IMR-90 (cell line): ENCODE results near the gene ADGRD1. TPM values are rescaled to one million over a fixed set of nuclear protein-coding genes. Genes with fewer than 3 reads are reported as not detected.

Experiments
- ATAC-seq: fragments of 200-7000 bp; cut with Tn5 transposase; 2 replicates; pipeline ENCODE4 v1.9.1; 2020; ENCODE audit warnings: low read depth, mild to moderate bottlenecking, moderate library complexity
- BruUV-seq: library from RNA; stranded (reverse); fragments of 400-500 nt; replicated peaks from 2 replicates; lab custom pipeline; 2021; lab: Mats Ljungman, UMichigan
- CTCF ChIA-PET: fragments of 300-600 bp; formaldehyde crosslinking; extraction: SDS; loops from one replicate; lab custom pipeline; 2021; ENCODE audit warnings: antibody characterized with exemption; lab: Yijun Ruan, JAX
- POLR2A ChIA-PET: fragments of 300-600 bp; sonication (Branson Sonifier 250); formaldehyde crosslinking; loops from one replicate; lab custom pipeline; 2022; ENCODE audit warnings: antibody characterized with exemption; ENCODE audit not compliant: unreplicated experiment; lab: Charles Lee
- DNase-seq: peaks from one replicate; pipeline ENCODE4 v3.0.0; 2013
- H2AFZ ChIP-seq: replicated peaks from 2 replicates; pipeline ENCODE3; 2013; ENCODE audit warnings: low read length, mild to moderate bottlenecking; ENCODE audit not compliant: poor library complexity
- H2AK5ac ChIP-seq: 2 replicates; pipeline ENCODE4 v1.6.1; 2013; ENCODE audit warnings: low read depth, low read length, inconsistent platforms
- H2AK9ac ChIP-seq: replicated peaks from 2 replicates; pipeline ENCODE3; 2013; ENCODE audit warnings: mild to moderate bottlenecking, low read depth, low read length, moderate library complexity; ENCODE audit not compliant: poor library complexity
- H2BK120ac ChIP-seq: 2 replicates; pipeline ENCODE4 v1.6.1; 2013; ENCODE audit warnings: low read depth, low read length, inconsistent platforms
- H2BK15ac ChIP-seq: 3 replicates; pipeline ENCODE4 v1.6.1; 2013; ENCODE audit warnings: low read depth, low read length, inconsistent platforms
- H2BK20ac ChIP-seq: 2 replicates; pipeline ENCODE4 v1.6.1; 2013; ENCODE audit warnings: low read depth, mild to moderate bottlenecking, inconsistent platforms, low read length, moderate library complexity
- H2BK5ac ChIP-seq: 2 replicates; pipeline ENCODE4 v1.6.1; 2013; ENCODE audit warnings: mild to moderate bottlenecking, low read depth, low read length, inconsistent platforms; ENCODE audit not compliant: poor library complexity, severe bottlenecking
- H3K14ac ChIP-seq: replicated peaks from 2 replicates; pipeline ENCODE4 v1.6.1; 2013; ENCODE audit warnings: low read depth, low read length, inconsistent platforms
- H3K18ac ChIP-seq: 2 replicates; pipeline ENCODE4 v1.6.1; 2013; ENCODE audit warnings: low read depth, low read length, control low read depth
- H3K23ac ChIP-seq: 2 replicates; pipeline ENCODE4 v1.6.1; 2013; ENCODE audit warnings: low read depth, low read length, inconsistent platforms
- H3K27ac ChIP-seq: 2 replicates; pipeline ENCODE4 v1.5.1; 2013; ENCODE audit warnings: mild to moderate bottlenecking, control low read depth, low read length; ENCODE audit not compliant: insufficient read depth
- H3K27me3 ChIP-seq: 2 replicates; pipeline ENCODE4 v1.6.1; 2013; ENCODE audit warnings: low read length; ENCODE audit not compliant: control insufficient read depth, insufficient read depth
- H3K36me3 ChIP-seq: 2 replicates; pipeline ENCODE4 v1.6.1; 2013; ENCODE audit warnings: low read length, mixed read lengths; ENCODE audit not compliant: control insufficient read depth, insufficient read depth
- H3K4ac ChIP-seq: 2 replicates; pipeline ENCODE4 v1.6.1; 2013; ENCODE audit warnings: low read depth, low read length, inconsistent platforms
- H3K4me1 ChIP-seq: 2 replicates; pipeline ENCODE4 v1.6.1; 2013; ENCODE audit warnings: low read length, mixed read lengths; ENCODE audit not compliant: control insufficient read depth, insufficient read depth
- H3K4me2 ChIP-seq: 2 replicates; pipeline ENCODE4 v1.6.1; 2013; ENCODE audit warnings: low read depth, mild to moderate bottlenecking, control low read depth, low read length, moderate library complexity
- H3K4me3 ChIP-seq: 2 replicates; pipeline ENCODE4 v1.5.1; 2013; ENCODE audit warnings: low read depth, mild to moderate bottlenecking, control low read depth, low read length, moderate library complexity; ENCODE audit not compliant: insufficient read depth
- H3K56ac ChIP-seq: 2 replicates; pipeline ENCODE4 v1.6.1; 2013; ENCODE audit warnings: low read length, inconsistent platforms; ENCODE audit not compliant: insufficient read depth; ENCODE audit errors: extremely low read depth
- H3K79me1 ChIP-seq, 2 experiments: 2 replicates each; pipeline ENCODE4 v1.6.1; 2013; ENCODE audit warnings: low read length in 2 of 2, inconsistent platforms in 1 of 2, low read depth in 1 of 2
- H3K9ac ChIP-seq: 2 replicates; pipeline ENCODE4 v1.6.1; 2013; ENCODE audit warnings: low read depth, low read length, control low read depth
- H3K9me1 ChIP-seq: 2 replicates; pipeline ENCODE4 v1.6.1; 2013; ENCODE audit warnings: low read length, inconsistent platforms; ENCODE audit not compliant: insufficient read depth
- H3K9me3 ChIP-seq: 2 replicates; pipeline ENCODE4 v1.6.1; 2013; ENCODE audit warnings: low read length; ENCODE audit not compliant: control insufficient read depth, insufficient read depth
- H4K20me1 ChIP-seq: 2 replicates; pipeline ENCODE4 v1.6.1; 2013; ENCODE audit warnings: low read length, inconsistent platforms; ENCODE audit not compliant: insufficient read depth
- H4K5ac ChIP-seq: 2 replicates; pipeline ENCODE4 v1.6.1; 2013; ENCODE audit warnings: mild to moderate bottlenecking, low read depth, low read length, control low read depth
- H4K8ac ChIP-seq, 2 experiments: 2 replicates each; pipeline ENCODE4 v1.6.1; 2013; ENCODE audit warnings: low read depth in 2 of 2, low read length in 2 of 2, control low read depth in 1 of 2, inconsistent platforms in 1 of 2
- H4K91ac ChIP-seq: 2 replicates; pipeline ENCODE4 v1.6.1; 2013; ENCODE audit warnings: low read depth, low read length, inconsistent platforms; ENCODE audit not compliant: insufficient read depth
- BHLHE40 ChIP-seq: fragments of 150-350 bp; IDR thresholded peaks from 2 replicates; pipeline ENCODE4 v1.6.1; 2016; ENCODE audit warnings: mild to moderate bottlenecking, low read depth, low read length
- CTCF ChIP-seq: conservative IDR thresholded peaks from 2 replicates; pipeline ENCODE4 v1.5.1; 2012; ENCODE audit warnings: mild to moderate bottlenecking, low read depth, low read length, improper control_type of control experiment
- FOS ChIP-seq: fragments of 150-350 bp; IDR thresholded peaks from 2 replicates; pipeline ENCODE4 v1.6.1; 2016; ENCODE audit warnings: low read depth, low read length
- MAZ ChIP-seq: IDR thresholded peaks from 2 replicates; pipeline ENCODE4 v1.6.1; 2012; ENCODE audit warnings: low read depth, mild to moderate bottlenecking, low read length, improper control_type of control experiment, moderate library complexity, borderline replicate concordance
- MXI1 ChIP-seq: IDR thresholded peaks from 2 replicates; pipeline ENCODE4 v1.6.1; 2012; ENCODE audit warnings: low read depth, mild to moderate bottlenecking, low read length, moderate library complexity, borderline replicate concordance
- SMC3 ChIP-seq: fragments of 150-350 bp; IDR thresholded peaks from 2 replicates; pipeline ENCODE4 v1.6.1; 2016; ENCODE audit warnings: low read depth, mild to moderate bottlenecking, antibody characterized with exemption, low read length, moderate library complexity
- WGBS, 2 experiments: methylation state at CpG; one replicate each; pipeline versions ENCODE4 v1.1.5 to v1.1.7; 2013; ENCODE audit warnings: missing lambda C conversion rate in 2 of 2; ENCODE audit not compliant: insufficient read length in 1 of 2; ENCODE audit errors: extremely low coverage in 2 of 2; 5-methylcytosine and 5-hydroxymethylcytosine counted together
- dilution Hi-C: fragments of 300-500 bp; cut with HindIII; formaldehyde crosslinking; loops from one replicate; pipeline ENCODE4 v1.14.3; 2018; ENCODE audit warnings: low sequenced_read_pairs; ENCODE audit not compliant: unreplicated experiment
- in situ Hi-C: fragments of 300-500 bp; cut with MboI; formaldehyde crosslinking; loops from 3 replicates; pipeline ENCODE4 v1.14.3; 2019; ENCODE audit warnings: low sequenced_read_pairs, inconsistent platforms, mixed read lengths
- intact Hi-C: fragments of 100-400 bp; cut with micrococcal nuclease; formaldehyde crosslinking; loops from 2 replicates; pipeline ENCODE4 v1.10.0; 2022
- polyA plus RNA-seq, 3 experiments: library from polyadenylated mRNA; depleted of rRNA; stranded (reverse); fragments of >200 nt; gene quantifications; 2 replicates each; pipeline ENCODE4 v1.2.3, GENCODE V29; 2012; ENCODE audit warnings: low replicate concordance in 1 of 3
- total RNA-seq: library from RNA; depleted of rRNA; stranded (reverse); fragments of >200 nt; gene quantifications from 2 replicates; pipeline ENCODE4 v1.2.3, GENCODE V29; 2012

The ADGRD1 gene
- total and polyA plus RNA-seq, 2 of the 4 experiments (the other 2 are of a cell fraction), result not detected

- H3K4me3 ChIP-seq, result no peak overlapping the region
- no peak overlapping the region for H2AK9ac ChIP-seq
- dilution Hi-C loops (no loop called here), in situ Hi-C loops (no loop called here), intact Hi-C loops (no loop called here)
- no peak overlapping the region for H3K4me2 ChIP-seq
- H2BK120ac ChIP-seq, result no peak overlapping the region
- DNase-seq (no peak), ATAC-seq (no peak)
- no peak overlapping the region for H3K4ac ChIP-seq
- no peak overlapping the region for H4K5ac ChIP-seq
- H2AFZ ChIP-seq, result no peak overlapping the region
- H3K27me3 ChIP-seq, result no peaks in the 10 kb centered on the region
- no peak overlapping the region for H2AK5ac ChIP-seq
- H3K4me1 ChIP-seq, result no peaks in the 10 kb centered on the region
- H2BK20ac ChIP-seq, result no peak overlapping the region
- CTCF ChIA-PET, result no interaction called here
- WGBS, 2 experiments, result 93% methylated on average over 2 of the region's 2 CpGs; no CpG with 5 or more reads in 1 of the 2 experiments
- no peak overlapping the region for H3K56ac ChIP-seq
- no peak overlapping the region for H3K14ac ChIP-seq
- H3K18ac ChIP-seq, result no peak overlapping the region
- H3K36me3 ChIP-seq, result no peaks in the 10 kb centered on the region
- POLR2A ChIA-PET, result no interaction called here
- H2BK5ac ChIP-seq, result no peak overlapping the region
- H3K9me3 ChIP-seq, result 0 out of 2 replicates have a peak, but pooled peaks cover 1% of the 10 kb centered on the region
- TF ChIP-seq MAZ (no peak), FOS (no peak), MXI1 (no peak), BHLHE40 (no peak), SMC3 (no peak), CTCF (no peak)
- H4K8ac ChIP-seq, result no peak overlapping the region
- H3K27ac ChIP-seq, result no peak overlapping the region
- no peak overlapping the region for H4K91ac ChIP-seq
- no peak overlapping the region for H3K23ac ChIP-seq
- BruUV-seq, result no TSS peak
- no peaks in the 10 kb centered on the region for H3K79me1 ChIP-seq
- no peaks in the 10 kb centered on the region for H4K20me1 ChIP-seq
- no peak overlapping the region for H3K9ac ChIP-seq
- no peaks in the 10 kb centered on the region for H3K9me1 ChIP-seq
- no peak overlapping the region for H2BK15ac ChIP-seq
Observed at GRCh38 chr12:130934753-130935152, 19.0 kb upstream of the ADGRD1 start.
